SH-SY5Y (cell line): ENCODE measurements around the gene CABLES1.

ENCODE experiments used
- GATA2 ChIP-seq: IDR thresholded peaks from 2 replicates; pipeline ENCODE4 v1.6.1; 2011; ENCODE audit warnings: mild to moderate bottlenecking, low read depth, low read length
- GATA3 ChIP-seq: IDR thresholded peaks from 2 replicates; pipeline ENCODE4 v1.6.1; 2011; ENCODE audit warnings: low read depth, mild to moderate bottlenecking, low read length, moderate library complexity

- TF ChIP-seq GATA2 = no peak
- TF ChIP-seq GATA3 = no peak
Observed at GRCh38 chr18:23177433-23178072, 42.3 kb downstream of the CABLES1 start.
